ENCODE data around the gene BST2.

Gene BST2

GRCh38 chr19:17357724-17358123 is 47.7 kb downstream of the BST2 start:
- in situ Hi-C loops (cut with HindIII; ENCODE audit: low sequenced_read_pairs) = no loop called here
- H3K4me3 ChIP-seq (ENCODE audit: low read depth, low read length) = no peak overlapping the region
- TF ChIP-seq CTCF (IDR thresholded peaks at IDR 0.05; ENCODE audit: low read depth, low read length) = no peak
- no peak for DNase-seq (ENCODE audit: low read depth, low spot score)

DNA sequence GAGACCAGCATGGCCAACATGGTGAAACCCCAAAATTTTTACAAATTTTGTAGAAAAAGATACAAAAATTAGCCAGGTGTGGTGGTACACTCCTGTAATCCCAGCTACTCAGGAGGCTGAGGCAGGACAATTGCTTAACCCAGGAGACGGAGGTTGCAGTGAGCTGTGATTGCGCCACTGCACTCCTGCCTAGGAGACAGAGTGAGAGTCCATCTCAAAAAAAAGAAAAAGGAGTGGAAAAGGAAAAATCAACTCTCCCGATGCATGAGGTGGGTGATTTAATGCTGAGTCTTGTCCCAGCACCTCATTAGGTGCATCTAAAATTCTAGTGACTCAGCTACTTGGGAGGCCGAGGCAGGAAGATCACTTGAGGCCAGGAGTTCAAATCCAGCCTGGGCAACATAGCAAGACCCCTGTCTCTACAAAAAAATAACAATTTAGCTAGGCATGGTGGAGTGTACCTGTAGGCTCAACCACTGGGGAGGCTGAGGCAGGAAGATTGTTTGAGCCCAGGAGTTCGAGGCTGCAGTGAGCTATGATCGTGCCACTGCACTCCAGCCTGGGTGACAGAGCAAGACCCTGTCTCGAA is 48.3 kb downstream of the BST2 start:
- TF ChIP-seq CTCF (IDR thresholded peaks at IDR 0.05; ENCODE audit: low read depth, low read length) = no peak

GRCh38 chr19:17353386-17353785 is 52.0 kb downstream of the BST2 start:
- H3K4me3 ChIP-seq (ENCODE audit: low read depth, low read length) = no peak overlapping the region
- no peak for TF ChIP-seq CTCF (IDR thresholded peaks at IDR 0.05; ENCODE audit: low read depth, low read length)
- in situ Hi-C loops (cut with HindIII; ENCODE audit: low sequenced_read_pairs) = no loop called here
- DNase-seq (ENCODE audit: low read depth, low spot score) = no peak

More for the DNA sequence above, 48.3 kb downstream of the BST2 start:
- DNase-seq (ENCODE audit: low read depth, low spot score) = no peak
- in situ Hi-C loops (cut with HindIII; ENCODE audit: low sequenced_read_pairs) = no loop called here
- no peak overlapping the region for H3K4me3 ChIP-seq (ENCODE audit: low read depth, low read length)

Data from astrocyte of the spinal cord (primary cell).